GM18873 (cell line): Measurements from ENCODE around the gene MRPS10.
"Not testable (repeated sequence)": the region's sequence is repeated elsewhere in the genome, so short reads cannot be mapped to it uniquely, and the experiment has no call there.

Source experiments
- ATAC-seq: cut with Tn5 transposase; IDR thresholded peaks from one replicate; pipeline ENCODE4 v1.9.1; 2021; ENCODE audit warnings: mild to moderate bottlenecking, moderate library complexity, moderate number of reproducible peaks; ENCODE audit not compliant: unreplicated experiment, low FRiP score

Gene MRPS10

DNA sequence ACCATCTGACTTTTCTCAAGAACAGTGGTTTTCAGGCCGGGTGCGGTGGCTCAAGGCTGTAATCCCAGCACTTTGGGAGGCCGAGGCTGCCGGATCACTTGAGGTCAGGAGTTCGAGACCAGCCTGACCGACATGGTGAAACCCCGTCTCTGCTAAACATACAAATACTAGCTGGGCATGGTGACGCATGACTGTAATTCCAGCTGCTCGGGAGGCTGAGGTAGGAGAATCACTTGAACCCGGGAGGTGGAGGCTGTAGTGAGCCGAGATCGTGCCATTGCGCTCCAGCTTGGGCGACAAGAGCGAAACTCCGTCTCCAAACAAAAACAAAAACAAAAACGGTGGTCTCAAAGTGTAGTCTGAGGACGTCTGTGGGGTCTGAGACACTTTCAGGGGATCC, 1.2 kb downstream of the MRPS10 start:
- ATAC-seq = not testable (repeated sequence)

- ATAC-seq = no peak
Measured at GRCh38 chr6:42212442-42212841, 5.2 kb downstream of the MRPS10 start.

- no peak for ATAC-seq
Measured at GRCh38 chr6:42211726-42212125, 5.9 kb downstream of the MRPS10 start.

- no peak for ATAC-seq
Measured at GRCh38 chr6:42210551-42210950, 7.1 kb downstream of the MRPS10 start.

GRCh38 chr6:42207559-42207958, 10.1 kb downstream of the MRPS10 start:
- not testable (repeated sequence) for ATAC-seq

DNA sequence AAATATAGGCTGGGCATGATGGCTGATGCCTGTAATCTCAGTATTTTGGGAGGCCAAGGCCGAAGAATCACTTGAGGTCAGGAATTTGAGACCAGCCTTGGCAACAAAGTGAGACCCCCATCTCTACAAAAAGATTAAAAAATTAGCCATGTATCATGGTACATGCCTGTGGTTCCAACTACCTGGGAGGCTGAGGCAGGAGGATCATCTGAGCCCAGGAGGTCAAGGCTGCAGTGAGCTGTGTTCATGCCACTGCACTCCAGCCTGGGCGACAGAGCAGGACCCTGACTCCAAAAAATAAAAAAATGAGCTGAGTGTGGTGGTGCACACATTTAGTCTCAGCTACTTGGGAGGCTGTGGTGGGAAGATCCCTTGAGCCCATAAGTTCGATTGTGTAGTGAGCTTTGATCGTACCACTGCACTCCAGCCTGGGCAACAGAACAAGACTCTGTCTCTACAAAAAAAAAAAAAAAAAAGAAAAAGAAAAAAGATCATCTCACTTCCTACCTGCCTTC, 12.8 kb downstream of the MRPS10 start:
- no peak for ATAC-seq

- no peak for ATAC-seq
Measured at GRCh38 chr6:42203183-42203582, 14.5 kb downstream of the MRPS10 start.

DNA sequence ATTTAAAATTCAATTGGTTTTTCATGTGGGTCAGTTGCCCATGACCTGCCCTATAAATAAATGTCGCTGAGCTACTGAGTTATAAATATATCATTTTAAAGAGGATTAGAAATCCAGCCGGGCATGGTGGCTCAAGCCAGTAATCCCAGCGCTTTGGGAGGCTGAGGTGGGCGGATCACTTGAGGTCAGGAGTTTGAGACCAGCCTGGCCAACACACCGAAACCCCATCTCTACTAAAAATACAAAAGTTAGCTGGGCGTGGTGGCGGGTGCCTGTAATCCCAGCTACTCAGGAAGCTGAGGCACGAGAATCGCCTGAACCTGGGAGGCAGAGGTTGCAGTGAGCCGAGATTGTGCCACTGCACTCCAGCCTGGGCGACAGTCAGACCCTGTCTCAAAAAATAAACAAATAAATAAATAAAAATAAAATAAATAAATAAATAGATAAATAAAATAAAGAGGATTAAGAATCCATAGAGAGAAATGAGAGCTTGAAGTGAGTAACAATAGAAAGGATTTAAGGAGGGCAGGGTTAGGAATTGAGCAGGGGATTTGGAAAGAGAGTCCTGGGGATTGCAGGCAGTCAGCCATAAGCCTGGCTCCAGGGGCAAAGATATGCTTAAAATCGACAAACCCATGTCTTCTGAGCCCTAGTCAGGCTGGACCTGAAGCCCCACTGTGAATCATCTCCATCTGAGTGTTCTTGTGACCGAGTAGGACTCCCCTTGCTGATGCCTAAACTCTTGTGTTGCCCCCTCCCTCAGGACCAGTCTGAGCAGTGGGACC, 15.3 kb downstream of the MRPS10 start:
- not testable (repeated sequence) for ATAC-seq

GRCh38 chr6:42201382-42201781, 16.3 kb downstream of the MRPS10 start:
- ATAC-seq = no peak

DNA sequence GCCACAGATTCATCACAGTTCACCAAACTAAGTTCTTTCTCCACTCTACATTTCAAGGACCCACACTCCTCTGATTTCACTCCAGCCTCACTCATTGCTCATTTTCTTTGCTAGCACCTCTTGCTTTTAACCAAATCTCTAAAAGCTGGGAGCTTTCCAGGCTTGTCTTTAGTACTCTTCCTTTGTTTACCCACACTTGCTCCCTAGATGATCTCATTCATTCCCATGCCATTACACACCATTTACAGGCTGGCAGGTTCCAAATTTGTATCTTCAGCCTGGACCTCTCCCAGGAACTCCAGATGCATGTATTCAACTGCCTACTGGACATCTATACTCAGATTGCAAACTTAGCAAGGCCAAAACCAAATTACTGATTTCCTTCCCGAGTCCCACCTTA, 17.6 kb downstream of the MRPS10 start:
- no peak for ATAC-seq

DNA sequence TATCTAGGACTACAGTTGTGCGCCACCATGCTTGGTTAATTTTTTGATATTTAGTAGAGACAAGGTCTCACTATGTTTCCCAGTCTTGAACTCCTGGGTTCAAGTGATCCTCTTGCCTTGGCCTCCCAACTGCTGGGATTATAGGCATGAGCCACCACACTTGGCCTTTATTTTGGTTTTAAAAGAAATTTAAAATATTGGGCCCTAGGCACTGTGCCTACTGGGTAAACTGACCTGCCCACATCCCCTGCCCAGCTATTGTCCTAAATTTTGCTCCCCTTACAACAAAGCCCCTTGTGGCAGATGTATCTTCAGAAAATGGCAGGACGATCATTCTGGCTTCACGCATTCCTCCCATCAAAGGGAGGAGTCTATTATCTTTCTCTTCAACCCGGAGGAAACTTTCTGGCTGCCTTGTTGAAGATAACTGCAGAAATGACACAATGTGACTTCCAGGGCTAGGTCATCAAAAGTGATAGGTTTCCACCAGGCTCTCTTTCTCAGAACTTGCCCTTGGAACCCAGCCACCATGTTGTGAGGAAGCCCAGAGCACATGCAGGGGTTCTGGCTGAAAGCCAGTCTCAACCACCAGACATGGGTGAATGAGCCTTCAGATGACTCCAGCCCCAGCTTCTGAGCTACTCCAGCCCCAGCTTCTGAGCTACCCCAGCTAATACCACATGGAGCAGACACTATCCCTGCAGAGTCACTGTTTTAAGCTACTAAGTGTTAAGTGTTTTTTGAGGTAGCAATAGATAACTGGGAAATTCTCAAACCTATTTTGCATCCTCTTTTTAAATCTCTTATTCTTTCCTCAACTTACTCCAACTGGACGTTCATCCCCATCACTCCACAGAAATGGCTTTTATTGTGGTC, 18.3 kb downstream of the MRPS10 start:
- no peak for ATAC-seq

DNA sequence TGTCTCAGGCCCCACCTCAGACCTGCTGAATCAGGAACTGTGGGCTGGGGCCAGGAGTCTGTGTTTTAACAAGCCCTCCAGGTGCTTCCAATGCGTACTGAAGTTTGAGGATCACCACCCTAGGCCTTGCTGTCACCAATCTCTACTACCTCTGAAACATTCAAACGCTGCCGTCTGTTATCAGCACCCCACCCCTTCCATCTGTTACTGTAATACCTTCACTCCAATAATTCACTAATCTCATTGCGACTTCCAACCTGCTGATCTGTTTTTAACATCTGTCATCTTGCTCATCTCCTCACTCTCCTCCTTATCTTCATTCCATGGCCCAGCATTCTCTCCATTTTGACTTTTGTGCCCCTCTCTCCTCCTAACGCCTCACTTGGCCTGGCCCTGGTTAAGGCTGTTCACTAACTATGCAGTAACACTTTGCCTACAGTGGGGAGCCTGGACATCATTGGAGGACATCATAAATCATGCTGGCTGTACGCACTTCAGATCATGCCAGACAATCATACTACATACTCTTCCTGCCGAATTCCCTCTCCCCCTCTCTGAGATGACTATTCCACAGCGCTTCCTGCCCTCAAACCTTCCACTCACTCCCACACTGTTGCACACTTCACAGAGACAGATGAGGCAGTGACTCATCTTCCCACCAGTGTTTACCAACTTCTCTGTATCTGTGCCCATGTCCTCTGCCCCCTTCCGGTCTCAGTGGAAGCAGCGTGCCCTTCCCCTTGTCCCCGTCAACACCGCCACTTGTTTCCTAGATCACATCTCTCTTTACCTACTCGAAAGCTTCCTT, 19.9 kb downstream of the MRPS10 start:
- ATAC-seq = no peak

GRCh38 chr6:42195415-42195814, 22.2 kb downstream of the MRPS10 start:
- ATAC-seq = no peak

DNA sequence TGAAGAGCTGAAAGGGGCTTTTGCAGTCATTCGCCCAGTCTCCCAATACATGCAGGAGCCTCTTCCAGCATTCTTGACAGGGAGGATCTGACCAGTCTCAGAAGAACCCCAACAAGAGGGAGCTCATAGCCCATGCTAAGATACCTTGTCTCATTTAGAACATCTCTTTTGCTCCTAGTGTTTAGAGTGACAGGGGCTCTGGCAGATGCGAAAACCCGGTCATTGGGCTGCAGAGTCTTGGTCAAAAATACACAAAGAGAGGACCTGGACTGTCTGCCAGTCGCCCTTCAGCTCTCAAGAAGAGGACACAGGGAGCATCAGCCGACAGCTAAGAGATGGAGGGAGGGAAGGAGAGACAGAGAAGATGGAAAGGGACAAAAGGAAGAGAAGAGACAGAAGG, 23.6 kb downstream of the MRPS10 start:
- no peak for ATAC-seq

- no peak for ATAC-seq
Measured at GRCh38 chr6:42193491-42193894, 24.2 kb downstream of the MRPS10 start.

DNA sequence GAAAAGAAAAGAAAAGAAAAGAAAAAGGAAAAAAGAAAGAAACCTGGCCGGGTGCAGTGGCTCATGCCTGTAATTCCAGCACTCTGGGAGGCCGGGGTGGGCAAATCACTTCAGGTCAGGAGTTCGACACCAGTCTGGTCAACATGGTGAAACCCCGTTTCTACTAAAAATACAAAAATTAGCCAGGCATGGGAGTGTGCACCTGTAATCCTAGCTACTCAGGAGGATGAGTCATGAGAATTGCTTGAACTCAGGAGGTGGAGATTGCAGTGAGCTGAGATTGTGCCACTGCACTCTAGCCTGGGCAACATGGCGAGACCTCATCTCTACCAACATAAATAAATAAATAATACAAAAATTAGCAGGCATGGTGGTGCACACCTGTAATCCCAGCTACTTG, 25.3 kb downstream of the MRPS10 start:
- not testable (repeated sequence) for ATAC-seq

- ATAC-seq = no peak
Measured at GRCh38 chr6:42190554-42191183, 27.0 kb downstream of the MRPS10 start.

- no peak for ATAC-seq
Measured at GRCh38 chr6:42188406-42188805, 29.3 kb downstream of the MRPS10 start.

GRCh38 chr6:42185597-42185996, 32.1 kb downstream of the MRPS10 start:
- ATAC-seq = no peak

GRCh38 chr6:42184475-42184874, 33.2 kb downstream of the MRPS10 start:
- ATAC-seq = no peak
